GM12892 (cell line): ENCODE results near the gene DNMT3A.

Source experiments
- POLR2A ChIP-seq: IDR thresholded peaks from 2 replicates; pipeline ENCODE4 v1.6.1; 2011; ENCODE audit warnings: low read depth, low read length, control low read depth
- POLR2AphosphoS5 ChIP-seq: IDR thresholded peaks from 2 replicates; pipeline ENCODE4 v1.6.1; 2011; ENCODE audit warnings: low read depth, low read length, control low read depth
- TAF1 ChIP-seq: IDR thresholded peaks from 2 replicates; pipeline ENCODE4 v1.6.1; 2011; ENCODE audit warnings: low read depth, mild to moderate bottlenecking, control low read depth, low read length, borderline replicate concordance

GRCh38 chr2:25221579-25221978 lies 120.1 kb downstream of the DNMT3A start:
- TF ChIP-seq POLR2A (no peak), POLR2AphosphoS5 (no peak), TAF1 (no peak)
